A673 (cell line): Measurements from ENCODE around the gene TMED5. TPM values are rescaled to one million over a fixed set of nuclear protein-coding genes. Genes with fewer than 3 reads are reported as not detected.
"Not testable (repeated sequence)": the region's sequence is repeated elsewhere in the genome, so short reads cannot be mapped to it uniquely, and the experiment has no call there.

Source experiments
- BruUV-seq: library from RNA; stranded (reverse); fragments of 400-500 nt; replicated peaks from 2 replicates; lab custom pipeline; 2021; lab: Mats Ljungman, UMichigan
- CTCF ChIA-PET: fragments of 300-600 bp; sonication (Branson Sonifier 250); formaldehyde crosslinking; loops from one replicate; lab custom pipeline; 2022; ENCODE audit warnings: antibody characterized with exemption; lab: Charles Lee
- POLR2A ChIA-PET: fragments of 300-600 bp; sonication (Branson Sonifier 250); formaldehyde crosslinking; loops from one replicate; lab custom pipeline; 2022; ENCODE audit warnings: antibody characterized with exemption; ENCODE audit not compliant: low non-redundant PET; lab: Charles Lee
- DNase-seq: peaks from one replicate; pipeline ENCODE4 v3.0.0-alpha.2; 2015; ENCODE audit warnings: low spot score
- H3K27ac ChIP-seq: fragments of 200-600 bp; sonication (generic); 2 replicates; pipeline ENCODE4 v1.5.1; 2016; ENCODE audit warnings: mixed run types, low read depth, mild to moderate bottlenecking, mixed read lengths, antibody characterized with exemption, low read length; ENCODE audit not compliant: poor library complexity, severe bottlenecking
- H3K27me3 ChIP-seq: fragments of 200-600 bp; sonication (generic); replicated peaks from 2 replicates; pipeline ENCODE4 v1.6.1; 2017; ENCODE audit warnings: mixed run types, low read depth, mild to moderate bottlenecking, mixed read lengths, antibody characterized with exemption, low read length; ENCODE audit not compliant: insufficient read depth, poor library complexity
- H3K36me3 ChIP-seq: fragments of 200-600 bp; sonication (generic); 2 replicates; pipeline ENCODE4 v1.6.1; 2016; ENCODE audit warnings: mixed run types, mild to moderate bottlenecking, mixed read lengths, antibody characterized with exemption, low read length; ENCODE audit not compliant: insufficient read depth, poor library complexity, severe bottlenecking
- H3K4me1 ChIP-seq: fragments of 200-600 bp; sonication (generic); 2 replicates; pipeline ENCODE4 v1.6.1; 2017; ENCODE audit warnings: mixed run types, mild to moderate bottlenecking, mixed read lengths, antibody characterized with exemption, low read length; ENCODE audit not compliant: insufficient read depth, poor library complexity, severe bottlenecking
- H3K4me3 ChIP-seq: fragments of 200-600 bp; sonication (generic); 2 replicates; pipeline ENCODE4 v1.5.1; 2016; ENCODE audit warnings: low read depth, mixed run types, mild to moderate bottlenecking, mixed read lengths, low read length; ENCODE audit not compliant: poor library complexity, severe bottlenecking
- H3K9me3 ChIP-seq: fragments of 200-600 bp; sonication (generic); 2 replicates; pipeline ENCODE4 v1.6.1; 2016; ENCODE audit warnings: mixed run types, low read depth, mild to moderate bottlenecking, mixed read lengths, antibody characterized with exemption, low read length; ENCODE audit not compliant: poor library complexity, severe bottlenecking
- CTCF ChIP-seq: fragments of 300-800, 200-600 bp; sonication (generic); conservative IDR thresholded peaks from 2 replicates; pipeline ENCODE4 v1.5.1; 2017; ENCODE audit warnings: low read depth, mild to moderate bottlenecking, antibody characterized with exemption, low read length, moderate library complexity, mixed read lengths
- EZH2 ChIP-seq: fragments of 200-600 bp; sonication (generic); IDR thresholded peaks from 2 replicates; pipeline ENCODE4 v1.6.1; 2017; ENCODE audit warnings: borderline replicate concordance, low read depth, mild to moderate bottlenecking, mixed read lengths, antibody characterized with exemption, low read length; ENCODE audit not compliant: poor library complexity, severe bottlenecking
- intact Hi-C: fragments of 100-400 bp; cut with micrococcal nuclease; formaldehyde crosslinking; loops from one replicate; pipeline ENCODE4 v1.10.0; 2022; ENCODE audit not compliant: unreplicated experiment
- total RNA-seq: library from RNA; stranded (reverse); gene quantifications from 2 replicates; pipeline ENCODE4 v1.2.3, GENCODE V29; 2021

The TMED5 gene
- total RNA-seq, 1 experiment from 2014 or later: 52.6 TPM

DNA sequence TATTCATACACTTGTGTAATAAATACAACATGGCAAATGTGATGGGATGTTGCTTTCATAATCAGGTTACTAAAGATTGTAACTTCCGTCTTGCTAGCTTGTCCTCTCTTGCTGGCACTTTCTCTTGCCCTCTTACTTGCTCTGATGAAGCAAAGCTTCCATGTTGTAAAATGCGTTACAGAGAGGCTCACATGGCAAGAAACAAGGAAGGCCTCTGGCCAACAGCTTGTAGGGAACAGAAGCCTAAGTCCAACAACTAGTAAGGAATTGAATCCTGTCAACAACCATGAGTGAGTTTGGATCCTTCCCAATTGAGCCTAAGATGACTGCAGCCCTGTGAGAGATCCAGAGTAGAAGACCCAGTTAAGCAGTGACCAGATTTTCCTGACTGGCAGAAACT, 15.4 kb downstream of the TMED5 start:
- POLR2A ChIA-PET: no interaction called here
- TF ChIP-seq CTCF (no peak), EZH2 (no peak)

GRCh38 chr1:93163314-93163713, 16.9 kb downstream of the TMED5 start:
- H3K4me3 ChIP-seq, H3K9me3 ChIP-seq, DNase-seq, CTCF ChIA-PET, H3K27ac ChIP-seq, BruUV-seq, intact Hi-C loops, H3K4me1 ChIP-seq, POLR2A ChIA-PET, H3K27me3 ChIP-seq: not testable (repeated sequence)
- H3K36me3 ChIP-seq: peaks cover 14% of the 10 kb centered on the region

More for the DNA sequence above, 15.4 kb downstream of the TMED5 start:
- H3K27me3 ChIP-seq: no peaks in the 10 kb centered on the region
- BruUV-seq: no TSS peak
- H3K27ac ChIP-seq: no peak overlapping the region
- H3K36me3 ChIP-seq: peaks cover 1% of the 10 kb centered on the region
- CTCF ChIA-PET: no interaction called here
- intact Hi-C loops: no loop called here
- no peak overlapping the region for H3K4me3 ChIP-seq
- no peak for DNase-seq
- H3K4me1 ChIP-seq: no peaks in the 10 kb centered on the region
- H3K9me3 ChIP-seq: peaks cover 7% of the 10 kb centered on the region

- Histone ChIP-seq H3K36me3 (peaks cover 40% of the 10 kb centered on the region), H3K9me3 (no peaks in the 10 kb centered on the region), H3K27ac (no peak overlapping the region), H3K4me1 (no peaks in the 10 kb centered on the region), H3K4me3 (no peak overlapping the region), H3K27me3 (no peaks in the 10 kb centered on the region)
- no TSS peak for BruUV-seq
- POLR2A ChIA-PET: no interaction called here
- intact Hi-C loops: no loop called here
- CTCF ChIA-PET: no interaction called here
- TF ChIP-seq EZH2: no peak
- no peak for TF ChIP-seq CTCF
- DNase-seq: no peak
These were observed 20.9 kb downstream of the TMED5 start for GRCh38 chr1:93159337-93159736.

GRCh38 chr1:93155335-93155734, 24.9 kb downstream of the TMED5 start:
- Histone ChIP-seq H3K36me3 (peaks cover 44% of the 10 kb centered on the region), H3K4me3 (no peak overlapping the region), H3K9me3 (no peaks in the 10 kb centered on the region), H3K4me1 (no peaks in the 10 kb centered on the region), H3K27ac (no peak overlapping the region), H3K27me3 (no peaks in the 10 kb centered on the region)
- TF ChIP-seq EZH2: no peak
- no peak for TF ChIP-seq CTCF
- intact Hi-C loops: no loop called here
- no peak for DNase-seq
- CTCF ChIA-PET: no interaction called here
- no TSS peak for BruUV-seq
- POLR2A ChIA-PET: no interaction called here
